Measurements from ENCODE around the gene TDO2.
A peak's percentile ranks its signal among the peaks of the same experiment; 100 is the strongest.

TDO2 gene

GRCh38 chr4:155954939-155955338 is 51.4 kb downstream of the TDO2 start:
- no peak for DNase-seq

GRCh38 chr4:155956461-155956860 is 53.0 kb downstream of the TDO2 start:
- DNase-seq, result no peak

GRCh38 chr4:155959417-155959816 is 55.9 kb downstream of the TDO2 start:
- no peak for DNase-seq

GRCh38 chr4:155960522-155960921 is 57.0 kb downstream of the TDO2 start:
- peak; percentile 22 for DNase-seq

- DNase-seq, result no peak
Observed at GRCh38 chr4:155961575-155961974, 58.1 kb downstream of the TDO2 start.

- DNase-seq, result no peak
Observed at GRCh38 chr4:155962767-155963166, 59.3 kb downstream of the TDO2 start.

- no peak for DNase-seq
Observed at GRCh38 chr4:155964016-155964891, 60.8 kb downstream of the TDO2 start.

- no peak for DNase-seq
Observed at GRCh38 chr4:155966171-155966570, 62.7 kb downstream of the TDO2 start.

- peak; percentile 58 for DNase-seq
Observed at GRCh38 chr4:155966731-155967395, 63.4 kb downstream of the TDO2 start.

Measured in fibroblast of skin of abdomen (primary cell).